Stimulated activated CD4-positive, alpha-beta T cell treated with anti-CD3 and anti-CD28 coated beads, Interleukin-12 subunit alpha, Interleukin-12 subunit beta, amount 100 ng/mL, for 48 hours (primary cell): ENCODE data around the gene NEK10.
"Not testable (repeated sequence)": the region's sequence is repeated elsewhere in the genome, so short reads cannot be mapped to it uniquely, and the experiment has no call there.

ENCODE experiments used
- DNase-seq, 3 donors: peaks; one replicate each; pipeline ENCODE4 v3.0.0-alpha.2; 2020; ENCODE audit warnings: low read depth in 2 of 3, low spot score in 1 of 3

The NEK10 gene

DNA sequence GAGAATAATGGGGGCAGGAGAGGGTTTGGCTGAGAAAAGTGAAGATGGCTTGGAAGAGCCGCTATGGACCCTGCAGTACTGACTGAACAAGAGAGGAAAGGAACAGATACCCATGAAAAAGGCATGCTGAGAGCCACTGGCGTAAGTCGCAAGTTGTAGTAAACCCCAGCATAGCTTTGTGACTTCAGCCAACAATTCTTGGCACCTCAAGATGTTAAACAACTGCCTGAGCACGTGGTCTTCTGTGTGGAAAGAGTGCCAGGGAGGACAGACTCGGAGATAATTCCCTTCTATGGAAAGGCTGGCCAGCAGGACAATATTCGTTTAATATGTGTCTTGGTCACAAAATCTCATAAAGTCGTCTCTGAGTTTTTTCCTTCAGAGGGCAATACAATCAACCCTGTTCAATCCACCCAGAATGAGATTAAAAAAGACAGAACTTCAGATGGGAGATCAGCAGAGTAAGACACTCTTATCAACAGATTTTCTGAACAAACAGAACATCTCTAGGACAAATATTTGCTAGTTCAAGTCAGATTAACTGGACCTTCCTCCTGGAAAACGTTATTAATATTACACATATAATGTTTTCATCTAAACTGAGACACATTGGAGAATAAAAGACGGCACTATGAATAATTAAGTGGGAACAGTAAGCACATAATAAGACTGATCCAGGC lies 49.2 kb downstream of the NEK10 start:
- no peak for DNase-seq

DNA sequence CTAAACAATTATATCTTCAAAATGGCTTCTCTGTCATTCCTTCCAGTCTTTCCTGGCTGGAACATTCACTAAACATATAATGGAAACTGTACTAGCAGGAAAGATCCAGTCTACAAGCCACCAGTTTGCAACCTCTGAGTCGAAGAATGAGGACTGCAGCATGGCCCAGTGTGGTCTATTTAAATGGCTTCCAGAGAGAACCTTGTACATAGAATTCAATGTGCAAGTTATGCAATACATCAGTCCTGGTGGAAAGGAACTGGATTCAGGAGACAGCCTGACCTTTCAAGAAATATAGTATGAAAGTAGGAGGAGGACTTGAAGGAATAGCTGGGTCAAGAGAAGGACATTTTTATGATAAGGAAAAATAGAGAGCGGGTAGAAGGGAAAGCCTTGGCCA lies 49.9 kb downstream of the NEK10 start:
- DNase-seq, result no peak

DNA sequence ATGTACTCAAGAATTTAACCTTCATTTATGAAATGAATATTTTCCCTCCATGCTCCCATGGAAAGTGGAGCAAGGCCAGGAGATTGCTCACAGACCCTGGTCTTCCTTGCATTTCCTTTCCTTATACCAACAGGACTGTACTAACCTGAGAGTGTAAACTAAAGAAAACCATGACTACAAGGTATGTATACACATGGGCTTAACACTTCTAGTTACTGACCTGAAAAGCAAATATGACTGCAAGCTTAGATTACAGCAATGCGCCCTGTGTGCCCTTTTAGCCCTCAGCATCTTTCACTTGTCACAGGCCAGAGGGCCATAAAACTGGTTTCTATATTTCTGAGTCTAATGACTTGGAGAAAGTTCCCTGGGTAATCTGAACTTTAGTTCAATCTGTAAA lies 52.1 kb downstream of the NEK10 start:
- DNase-seq, result no peak

DNA sequence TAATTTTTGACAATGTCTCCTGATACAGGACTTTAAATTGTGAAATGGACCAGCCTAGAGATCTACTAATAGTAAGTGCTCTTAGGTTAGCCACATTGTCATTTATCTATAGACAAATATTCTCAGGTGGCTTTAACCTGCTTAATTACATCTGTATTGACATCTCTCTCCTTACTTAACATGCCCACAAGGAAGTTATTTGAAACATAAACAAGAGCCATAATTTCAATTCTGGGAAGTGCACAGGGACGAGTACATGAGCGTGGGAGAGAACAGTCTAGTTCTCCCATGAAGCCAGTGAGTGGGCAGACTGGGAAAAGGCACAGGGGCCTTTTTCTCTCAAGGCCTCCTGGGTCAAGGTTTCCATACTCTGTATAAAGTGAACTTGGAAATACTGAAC lies 54.2 kb downstream of the NEK10 start:
- no peak for DNase-seq

DNA sequence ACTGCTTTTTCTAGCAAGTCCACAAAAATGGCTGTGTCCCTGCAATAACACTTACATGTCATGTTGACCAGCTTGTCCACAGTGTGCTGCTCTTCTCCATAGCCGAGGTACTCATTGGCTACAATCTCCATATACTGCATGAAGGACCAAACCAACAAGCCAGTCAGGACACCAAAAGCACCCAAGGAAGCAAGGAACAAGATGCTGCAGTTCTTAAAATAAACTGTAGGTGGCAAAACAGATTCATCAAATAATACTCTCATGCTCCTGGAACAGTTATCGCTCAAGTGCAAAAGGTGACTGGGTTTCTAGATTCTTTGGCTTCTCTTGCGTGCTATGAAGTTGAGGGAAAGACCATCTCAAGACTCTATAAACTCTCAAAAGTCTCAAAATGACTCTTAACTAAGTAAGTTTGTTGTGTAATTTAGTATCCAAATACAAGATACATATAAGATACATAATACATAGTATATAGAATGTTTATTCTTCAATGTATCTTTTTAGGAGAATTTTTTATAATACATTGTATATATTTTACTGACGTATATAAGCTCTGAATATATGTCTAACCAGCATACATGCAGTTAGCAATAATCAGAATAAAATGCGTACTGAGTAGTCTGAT lies 57.0 kb downstream of the NEK10 start:
- DNase-seq, result peak in 1 of 3 donors; percentile 22

DNA sequence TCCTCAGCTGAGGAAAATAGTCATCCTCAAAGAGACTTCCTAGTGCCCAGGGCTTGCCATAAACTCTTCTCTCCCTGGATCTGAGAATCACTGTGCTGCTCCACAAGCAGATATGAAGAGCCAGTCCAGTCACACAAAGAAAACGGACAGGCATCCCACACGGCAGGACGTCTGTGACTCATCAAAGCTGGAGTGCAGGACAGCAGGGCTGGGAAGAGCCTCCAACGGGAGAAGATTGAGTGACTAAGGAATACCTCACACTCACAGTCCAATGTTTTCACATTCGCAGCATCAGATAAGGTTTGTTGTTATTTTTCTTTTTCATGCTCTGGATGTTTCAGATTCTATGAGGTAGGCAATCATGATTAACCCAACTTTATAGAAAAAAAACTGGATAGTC lies 57.8 kb downstream of the NEK10 start:
- no peak for DNase-seq

DNA sequence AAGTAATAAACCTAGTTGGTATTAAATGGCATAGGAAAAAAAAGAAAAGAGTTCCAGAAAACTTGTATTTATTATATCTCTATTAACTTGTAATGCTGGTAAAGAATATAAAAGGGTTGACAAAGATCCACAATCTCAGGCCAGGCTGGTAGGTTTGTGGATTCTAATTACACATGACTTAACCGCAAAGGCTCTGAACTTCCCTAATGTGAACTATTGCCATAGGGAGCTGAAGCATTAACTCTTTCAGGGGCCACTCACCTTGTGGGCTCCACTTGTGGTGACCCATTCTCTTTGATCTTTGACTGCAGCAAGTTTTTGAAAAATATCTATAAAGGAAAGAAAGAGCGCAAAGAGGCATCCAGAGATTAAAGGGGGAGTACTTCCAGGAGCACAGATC lies 58.5 kb downstream of the NEK10 start:
- no peak for DNase-seq

DNA sequence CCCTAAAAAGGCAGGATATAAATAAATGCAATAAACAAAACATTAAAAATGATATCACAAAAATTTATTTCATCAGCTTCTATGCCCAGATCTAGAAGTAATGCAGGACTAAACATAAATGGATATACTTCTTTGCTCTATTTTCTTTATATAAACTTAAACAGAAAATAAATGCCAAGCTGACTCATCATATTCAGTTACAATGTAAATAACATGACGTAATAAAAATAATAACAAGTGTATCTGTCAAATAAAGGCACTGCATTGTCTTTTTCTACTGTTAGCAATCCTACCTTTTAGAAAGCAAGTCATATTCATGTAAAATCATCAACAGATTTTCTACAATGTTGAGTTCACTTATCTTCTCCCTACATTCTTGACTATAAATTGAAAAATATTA lies 61.6 kb downstream of the NEK10 start:
- no peak for DNase-seq

DNA sequence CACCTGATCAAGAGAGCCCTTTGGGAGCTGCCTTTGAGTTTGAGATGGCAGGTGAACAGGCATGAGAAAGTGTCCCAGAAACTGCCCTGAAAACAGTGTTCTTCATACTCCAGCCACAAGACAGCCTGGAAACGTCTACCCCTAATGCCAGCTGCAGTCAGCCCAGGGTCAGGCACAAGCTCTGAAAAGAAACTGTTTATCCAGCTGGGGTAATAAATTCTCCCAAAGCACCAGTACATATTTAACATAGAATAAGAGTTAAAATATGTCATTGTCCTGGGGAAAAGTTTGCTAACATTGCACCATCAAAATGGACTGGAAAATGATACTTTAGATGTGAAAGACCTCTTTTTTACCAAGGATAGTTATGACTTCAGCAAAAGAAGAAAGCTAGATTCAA lies 66.3 kb downstream of the NEK10 start:
- DNase-seq, result no peak

DNA sequence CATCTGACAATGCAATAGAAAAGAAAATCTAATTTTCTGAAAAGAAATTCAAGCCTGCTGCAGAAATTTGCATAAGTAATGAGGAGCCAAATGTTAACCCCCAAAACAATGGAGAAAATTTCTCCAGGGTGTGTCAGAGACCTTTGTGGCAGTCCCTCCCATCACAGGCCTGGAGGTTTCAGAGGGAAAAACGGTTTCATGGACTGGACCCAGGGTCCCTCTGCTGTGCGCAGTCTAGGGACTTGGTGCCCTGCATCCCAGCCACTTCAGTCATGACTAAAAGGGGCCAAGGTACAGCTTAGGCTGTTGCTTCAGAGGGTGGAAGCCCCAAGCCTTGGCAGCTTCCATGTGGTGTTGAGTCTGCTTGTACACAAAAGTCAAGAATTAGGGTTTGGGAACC lies 70.2 kb downstream of the NEK10 start:
- DNase-seq, result not testable (repeated sequence)

DNA sequence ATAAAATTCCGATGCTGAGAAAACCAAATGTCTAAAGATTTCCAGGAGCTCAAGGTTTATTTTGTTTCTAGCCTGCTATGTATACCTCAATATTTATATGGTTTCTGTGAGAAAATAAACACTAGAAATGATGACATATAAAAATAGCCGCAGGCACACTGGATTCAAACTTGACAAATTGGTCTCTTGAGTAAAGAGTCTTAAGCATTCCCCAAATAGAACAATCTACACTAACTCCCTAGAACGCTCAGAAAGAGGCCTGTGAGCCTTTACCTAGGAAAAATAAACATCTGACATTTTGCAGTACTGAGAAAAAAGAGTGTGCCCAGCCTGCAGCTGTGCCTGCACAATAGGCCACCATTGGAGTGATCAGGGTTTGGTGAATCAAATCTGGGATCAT lies 75.2 kb downstream of the NEK10 start:
- DNase-seq, result no peak

DNA sequence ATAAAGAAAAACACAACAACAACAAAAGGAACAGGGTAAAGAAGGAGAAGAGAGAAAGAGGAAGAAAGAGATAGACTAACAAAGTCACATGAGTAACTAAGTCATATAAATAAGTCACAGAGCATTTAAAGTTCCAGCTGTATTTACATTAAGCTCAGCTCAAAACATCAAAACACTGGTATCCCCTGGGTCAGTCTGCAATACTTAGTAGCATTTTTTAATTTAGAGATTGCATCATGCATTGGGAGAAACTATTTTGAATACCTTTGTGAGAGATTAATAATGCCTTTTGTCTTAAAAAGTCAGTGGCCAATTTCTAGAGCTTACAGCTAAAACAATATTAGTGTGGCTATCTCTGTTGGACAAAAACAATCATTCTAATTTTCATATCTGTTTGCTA lies 78.4 kb downstream of the NEK10 start:
- no peak for DNase-seq

DNA sequence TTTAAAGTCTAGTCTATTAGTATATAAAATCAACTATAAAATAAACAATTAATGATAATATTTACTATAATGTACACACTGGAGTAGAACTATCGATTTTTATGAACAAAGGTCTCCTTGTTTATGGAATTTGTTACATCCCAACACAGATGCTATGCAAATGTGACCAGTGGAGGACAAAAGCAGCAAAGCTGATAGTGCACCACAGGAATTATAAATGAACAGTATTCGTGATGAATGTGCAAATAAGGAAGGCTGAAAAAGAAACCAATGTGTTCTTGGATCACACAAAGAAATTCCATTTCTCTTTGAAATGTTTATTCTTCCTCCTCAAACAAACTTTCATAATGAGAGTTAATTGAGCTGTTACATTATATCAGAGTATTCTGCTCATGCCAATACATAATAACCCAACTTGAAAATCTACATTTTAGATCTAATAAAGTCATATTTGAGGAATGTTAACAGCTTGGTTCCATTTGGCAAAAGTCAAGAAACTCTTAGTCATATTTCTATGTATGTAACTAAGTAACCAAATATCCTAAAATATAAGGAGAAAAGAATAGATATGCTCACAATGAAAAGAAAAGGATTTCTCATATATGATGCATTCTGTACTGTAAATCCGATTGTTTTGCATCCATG lies 79.3 kb downstream of the NEK10 start:
- DNase-seq, result no peak

DNA sequence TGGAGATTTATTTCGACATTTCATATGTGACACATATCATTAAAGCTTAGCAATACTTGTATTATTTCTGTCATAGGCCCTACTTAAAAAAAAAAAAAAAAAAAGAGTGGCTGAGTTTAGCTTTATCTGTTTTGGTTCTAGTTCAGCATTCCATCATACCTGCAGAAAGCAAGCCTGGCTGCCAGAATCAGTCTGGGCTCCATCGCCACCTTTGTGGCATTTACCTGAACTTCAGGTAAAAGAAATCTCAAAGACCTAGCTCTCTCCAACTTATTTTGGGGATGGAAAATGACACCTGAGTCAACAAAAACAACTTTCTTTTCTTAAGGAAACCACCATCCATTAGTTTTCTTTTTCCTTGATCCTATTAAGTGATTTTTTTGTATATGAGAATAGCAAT lies 82.1 kb downstream of the NEK10 start:
- no peak for DNase-seq

DNA sequence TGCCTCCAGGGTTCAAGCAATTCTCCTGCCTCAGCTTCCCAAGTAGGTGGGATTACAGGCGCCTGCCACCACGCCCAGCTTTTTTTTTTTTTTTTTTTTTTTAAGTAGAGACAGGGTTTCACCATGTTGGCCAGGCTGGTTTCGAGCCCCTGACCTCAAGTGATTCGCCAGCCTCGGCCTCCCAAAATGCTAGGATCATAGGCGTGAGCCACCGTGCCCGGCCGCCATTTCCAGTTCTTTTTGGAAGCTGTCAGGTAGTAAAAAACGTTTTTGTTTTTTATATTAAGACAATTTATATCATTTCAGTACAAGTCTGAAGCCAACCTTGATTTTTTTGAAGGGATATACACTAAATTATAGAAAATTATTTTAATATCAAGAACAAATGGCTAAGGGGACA lies 82.7 kb downstream of the NEK10 start:
- DNase-seq, result not testable (repeated sequence)

DNA sequence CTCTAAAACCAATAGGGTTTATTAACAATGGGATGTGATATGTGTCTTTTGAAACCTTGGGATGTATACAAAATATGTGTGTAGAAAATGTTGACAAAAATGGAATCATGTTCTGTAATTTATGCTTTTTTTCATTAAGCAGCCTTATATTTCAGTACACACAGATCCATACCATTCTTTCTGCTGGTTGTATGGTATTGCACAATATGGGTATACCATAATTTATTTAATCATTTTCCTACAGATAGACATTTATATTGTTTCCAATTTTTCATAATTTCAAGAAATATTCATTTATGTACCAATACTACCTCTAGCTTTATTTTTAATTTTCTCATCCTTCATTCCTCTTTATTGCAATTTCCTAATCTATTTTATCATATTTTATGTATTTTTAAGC lies 83.5 kb downstream of the NEK10 start:
- no peak for DNase-seq

DNA sequence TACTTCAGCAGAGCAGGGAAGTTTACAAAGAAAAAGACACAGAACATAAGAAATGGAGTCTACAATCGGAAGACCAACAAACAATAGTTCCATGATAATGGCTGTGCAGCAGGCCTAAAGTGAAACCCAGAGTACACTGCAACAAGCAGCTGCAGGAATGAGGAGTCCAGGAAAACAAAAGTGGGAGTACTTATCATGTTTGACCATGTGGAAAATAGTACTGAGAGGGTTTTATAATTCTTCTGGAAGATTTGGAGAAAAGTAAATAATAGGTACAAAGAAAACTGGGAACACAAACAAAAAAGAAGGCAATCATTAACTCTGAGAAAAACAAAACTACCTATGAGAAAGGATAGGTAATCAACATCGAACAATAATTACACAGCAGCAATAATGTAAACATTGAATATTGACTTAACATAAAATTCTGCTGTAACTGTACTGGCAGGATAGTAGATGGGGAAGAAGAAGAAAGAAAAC lies 87.5 kb downstream of the NEK10 start:
- no peak for DNase-seq

DNA sequence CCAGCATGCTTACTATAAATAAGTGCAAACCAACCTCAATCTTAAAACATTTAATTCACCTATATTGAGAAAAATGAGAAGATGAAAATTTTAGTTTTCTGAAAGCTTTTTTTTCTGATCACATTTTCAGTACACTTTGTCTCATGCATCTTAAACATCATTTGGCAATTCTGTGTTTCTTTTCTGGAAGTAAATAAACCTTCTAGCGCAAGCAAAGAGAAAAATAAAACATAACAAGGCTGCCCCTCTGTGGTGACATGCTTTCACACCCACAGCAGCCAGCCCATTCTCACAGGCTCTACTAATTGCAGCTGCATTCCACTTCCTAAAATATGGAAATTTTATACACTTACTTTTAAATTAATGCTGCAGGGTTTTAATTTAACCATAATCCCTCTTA lies 90.1 kb downstream of the NEK10 start:
- DNase-seq, result no peak

DNA sequence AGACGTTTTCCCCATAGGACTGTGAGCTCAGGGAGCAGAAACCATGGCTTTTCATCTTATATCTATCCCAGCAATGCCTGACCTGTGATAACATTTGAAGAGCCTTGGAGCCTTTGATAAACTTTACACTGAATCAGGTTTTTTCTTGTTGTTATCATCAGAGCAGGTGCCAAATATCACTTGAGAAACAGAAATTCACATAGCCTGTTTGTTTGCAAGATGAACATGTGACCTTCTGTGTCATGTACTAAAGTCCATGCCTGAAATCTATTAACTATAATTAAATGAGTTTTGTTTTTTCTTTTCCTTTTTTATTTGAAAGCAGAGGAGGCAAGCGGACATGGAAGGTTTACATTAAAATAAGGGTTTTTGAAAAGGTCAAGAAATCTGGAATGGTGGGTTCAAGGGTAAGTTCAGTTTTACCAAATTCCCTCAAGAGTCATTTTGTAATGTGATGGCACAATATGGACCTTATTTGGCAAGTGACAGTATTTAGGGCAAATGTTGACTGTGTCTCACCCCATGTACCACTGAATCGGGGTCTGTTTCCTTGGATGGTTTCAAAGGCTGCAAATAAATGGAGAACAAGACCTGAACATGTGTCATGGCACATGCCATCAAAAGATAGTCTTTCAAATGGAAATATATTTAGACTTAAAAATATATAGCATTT lies 90.7 kb downstream of the NEK10 start:
- no peak for DNase-seq

DNA sequence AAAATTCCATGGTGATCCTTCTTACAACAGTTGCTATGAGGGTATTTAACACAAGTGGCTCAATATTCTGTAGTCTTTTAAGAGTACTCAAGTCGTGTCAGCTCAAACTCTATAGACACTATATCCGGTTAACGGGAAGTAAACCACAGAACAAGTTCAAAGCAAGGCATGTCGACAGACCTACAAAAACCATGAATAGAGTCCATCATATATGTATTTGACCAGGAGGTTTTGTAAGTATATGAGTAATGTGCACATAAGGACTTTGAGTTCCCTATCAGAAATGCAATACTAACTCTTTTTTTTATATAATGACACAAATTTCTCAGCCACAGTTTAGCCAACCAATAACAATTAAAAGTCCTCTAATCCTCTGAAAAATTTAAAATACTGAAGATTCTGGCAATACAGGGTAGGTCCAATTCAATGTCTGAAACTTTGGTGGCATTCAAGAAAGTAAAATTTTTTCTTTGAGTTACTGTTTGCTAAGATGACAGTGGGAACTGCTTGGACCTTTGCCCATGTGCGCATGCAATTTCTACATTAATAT lies 93.7 kb downstream of the NEK10 start:
- DNase-seq, result no peak

DNA sequence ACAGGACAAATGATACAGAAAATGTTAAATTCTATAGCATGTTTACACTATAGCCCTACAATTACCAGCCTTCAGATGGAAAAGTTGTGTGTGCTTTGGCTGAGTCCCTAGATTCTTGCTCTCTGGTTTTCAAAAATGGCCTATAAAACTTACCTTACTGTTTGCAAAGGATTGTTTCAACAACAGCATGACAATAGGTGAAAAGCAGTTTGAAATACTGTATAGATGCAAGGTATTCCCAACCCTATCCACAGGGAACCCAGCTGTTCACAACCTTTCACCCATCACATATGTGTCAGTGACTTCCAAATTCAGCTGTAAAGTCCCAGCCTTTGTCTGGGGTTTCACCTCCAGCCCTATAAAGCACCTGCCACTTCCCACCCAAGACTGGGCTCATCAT lies 97.3 kb downstream of the NEK10 start:
- DNase-seq, result no peak

DNA sequence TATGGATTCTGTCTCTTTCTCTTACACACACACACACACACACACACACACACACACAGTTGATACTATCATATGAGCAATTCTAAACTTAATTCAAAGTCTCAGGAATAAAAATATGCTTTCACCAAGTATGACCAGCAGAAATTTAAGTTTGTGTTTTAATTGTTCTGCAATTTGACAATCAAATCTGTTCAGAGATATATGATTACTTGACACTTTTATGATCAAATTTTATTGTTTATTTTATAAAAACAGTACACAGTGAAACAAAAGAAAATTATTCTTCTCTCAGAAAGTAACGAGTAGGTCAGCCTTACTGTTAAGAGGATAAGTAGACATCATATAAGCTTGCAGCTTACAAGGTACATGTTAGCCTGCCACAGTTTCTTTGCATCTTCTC lies 114.3 kb downstream of the NEK10 start:
- no peak for DNase-seq
